ENCODE data around the gene AOX1.

GRCh38 chr2:200700856-200701255 lies 115.0 kb downstream of the AOX1 start:
- no peak for TF ChIP-seq CTCF (IDR thresholded peaks at IDR 0.05)
- TF ChIP-seq EZH2 (IDR thresholded peaks at IDR 0.05; ENCODE audit: borderline replicate concordance, insufficient read depth, low read depth, low read length, poor library complexity, severe bottlenecking) = no peak

Data from B cell (primary cell).